SK-N-MC (cell line): ENCODE data around the gene ZCCHC7.

ENCODE experiments used
- DNase-seq: peaks from one replicate; pipeline ENCODE4 v3.0.0-alpha.2; 2011; ENCODE audit warnings: low read depth, low spot score
- H3K27ac ChIP-seq: fragments of 200-600 bp; sonication (generic); 2 replicates; pipeline ENCODE4 v1.5.1; 2016; ENCODE audit warnings: mixed run types
- H3K36me3 ChIP-seq: fragments of 200-600 bp; sonication (generic); 2 replicates; pipeline ENCODE4 v1.6.1; 2017; ENCODE audit warnings: antibody characterized with exemption, low read length, mixed read lengths; ENCODE audit not compliant: insufficient read depth
- H3K4me3 ChIP-seq: fragments of 200-600 bp; sonication (generic); 2 replicates; pipeline ENCODE4 v1.5.1; 2016
- H3K9ac ChIP-seq: fragments of 200-600 bp; sonication (generic); 2 replicates; pipeline ENCODE4 v1.8.0; 2017; ENCODE audit warnings: mixed run types, mixed read lengths; ENCODE audit not compliant: insufficient read length
- H3K9me3 ChIP-seq: fragments of 200-600 bp; sonication (generic); 2 replicates; pipeline ENCODE4 v1.6.1; 2017; ENCODE audit warnings: low read depth, mild to moderate bottlenecking, antibody characterized with exemption, low read length, moderate library complexity, mixed read lengths
- EZH2 ChIP-seq: fragments of 200-600 bp; sonication (generic); IDR thresholded peaks from one replicate; pipeline ENCODE4 v1.6.1; 2017; ENCODE audit warnings: antibody characterized with exemption
- FOXP2 ChIP-seq: optimal IDR thresholded peaks from 2 replicates; pipeline ENCODE3; 2011; ENCODE audit warnings: mild to moderate bottlenecking, moderate library complexity; ENCODE audit not compliant: insufficient read depth; ENCODE audit errors: extremely low read length, control extremely low read depth
- POLR2AphosphoS5 ChIP-seq: IDR thresholded peaks from 2 replicates; pipeline ENCODE4 v1.6.1; 2012; ENCODE audit warnings: mild to moderate bottlenecking, low read depth, low read length, borderline replicate concordance

Gene ZCCHC7

DNA sequence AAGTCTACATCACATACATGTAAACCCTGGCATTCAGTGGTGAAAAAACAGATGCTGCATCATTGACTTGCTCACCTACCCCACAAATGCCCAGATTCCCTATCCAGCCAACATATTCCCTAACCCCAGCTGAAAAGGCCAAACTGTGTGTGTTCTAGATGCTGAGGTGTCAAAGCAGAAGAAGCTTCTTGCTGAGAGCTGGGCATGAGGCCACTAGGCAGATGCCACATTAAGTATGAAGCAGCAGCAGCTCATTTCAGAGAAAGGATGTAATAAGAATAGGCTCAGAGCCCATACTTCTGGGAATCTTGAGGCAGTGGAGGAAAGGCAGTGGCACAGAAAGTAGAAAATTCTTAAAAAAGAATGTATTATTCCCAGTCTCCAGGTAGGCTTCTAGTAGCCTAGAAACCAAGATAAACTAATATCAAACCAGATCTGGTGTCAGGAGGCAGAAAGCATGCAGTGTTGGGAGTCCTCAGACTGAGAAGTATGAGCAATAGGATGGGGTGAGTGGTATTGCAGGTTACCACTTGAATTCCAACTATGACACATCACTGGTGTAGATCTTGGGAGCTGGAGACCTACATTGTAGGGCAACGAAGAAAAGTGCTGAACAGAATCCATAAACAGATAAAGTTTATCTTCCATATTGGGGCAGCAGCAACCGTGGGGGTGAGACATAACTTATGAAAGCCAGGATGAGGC is 230.3 kb downstream of the ZCCHC7 start:
- no peak overlapping the region for H3K27ac ChIP-seq
- no peak overlapping the region for H3K9ac ChIP-seq
- no peaks in the 10 kb centered on the region; the same call in 1 of the 2 replicates for H3K36me3 ChIP-seq
- no peak overlapping the region for H3K4me3 ChIP-seq
- no peak for DNase-seq
- H3K9me3 ChIP-seq, result no peaks in the 10 kb centered on the region
- TF ChIP-seq FOXP2 (no peak), EZH2 (no peak), POLR2AphosphoS5 (no peak)

DNA sequence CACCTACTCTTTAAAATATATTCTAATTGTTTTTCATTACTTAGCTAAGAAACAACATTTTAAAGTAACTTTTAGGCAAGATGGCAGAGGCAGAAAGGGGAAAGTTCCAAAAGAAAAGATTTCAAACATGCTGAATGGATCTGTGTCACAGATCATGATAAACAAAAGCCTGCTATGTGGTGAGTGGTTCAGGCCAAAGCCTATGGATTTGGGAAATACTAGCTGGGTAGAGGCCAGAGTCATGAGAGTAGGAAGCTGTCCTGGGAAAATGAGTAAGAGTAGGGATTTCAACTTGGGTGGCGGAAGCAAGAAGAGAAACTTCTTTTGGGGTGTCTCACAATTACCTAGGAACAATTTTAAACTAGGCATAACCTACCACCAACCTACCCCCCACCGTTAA is 233.4 kb downstream of the ZCCHC7 start:
- DNase-seq, result no peak
- no peak for TF ChIP-seq POLR2AphosphoS5
- TF ChIP-seq EZH2, result no peak
- TF ChIP-seq FOXP2, result no peak
- H3K36me3 ChIP-seq, result peaks cover 10% of the 10 kb centered on the region; the same call in 1 of the 2 replicates
- H3K4me3 ChIP-seq, result no peak overlapping the region
- no peak overlapping the region for H3K27ac ChIP-seq
- H3K9me3 ChIP-seq, result no peaks in the 10 kb centered on the region
- no peak overlapping the region for H3K9ac ChIP-seq

DNA sequence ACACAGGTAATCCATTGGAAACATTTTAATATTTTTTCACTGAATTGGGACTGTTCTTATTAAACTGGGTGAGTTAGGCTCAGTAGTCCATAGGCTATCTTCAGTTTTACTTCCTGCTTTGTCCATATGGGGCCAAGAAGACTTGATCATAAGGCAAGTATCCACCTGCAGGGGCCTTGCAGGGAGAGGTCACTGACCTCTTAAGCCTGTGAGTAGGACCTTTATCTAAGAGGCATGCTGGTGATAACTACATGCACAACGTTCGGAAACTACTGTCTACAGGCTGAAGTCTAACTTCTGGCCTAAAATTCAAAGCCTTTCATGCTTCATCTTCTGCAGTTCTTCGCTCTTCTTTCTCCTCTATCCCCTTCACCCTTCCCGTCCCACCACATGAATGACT is 242.1 kb downstream of the ZCCHC7 start:
- Histone ChIP-seq H3K9me3 (no peaks in the 10 kb centered on the region), H3K27ac (no peak overlapping the region), H3K9ac (no peak overlapping the region), H3K36me3 (no peaks in the 10 kb centered on the region), H3K4me3 (no peak overlapping the region)
- no peak for DNase-seq
- no peak for TF ChIP-seq FOXP2
- TF ChIP-seq EZH2, result no peak
- no peak for TF ChIP-seq POLR2AphosphoS5

DNA sequence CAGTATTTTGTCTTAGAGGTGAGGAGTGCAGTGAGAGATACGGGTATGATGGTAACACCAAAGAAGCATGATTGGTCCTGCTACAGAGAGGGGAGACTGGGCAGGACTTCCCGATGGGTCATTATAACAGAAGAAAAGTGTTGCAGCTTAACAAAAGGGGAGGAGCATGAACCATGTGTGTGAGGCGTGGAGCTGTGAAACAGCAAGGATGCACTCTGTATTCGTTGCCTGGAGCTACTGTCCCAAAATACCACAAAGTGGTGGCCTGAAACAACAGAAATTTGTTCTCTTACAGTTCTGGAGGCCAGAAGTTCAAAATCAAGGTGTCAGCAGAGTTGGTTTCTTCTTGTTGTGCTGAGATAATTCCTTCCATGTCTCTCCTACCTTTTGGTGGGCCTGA is 242.8 kb downstream of the ZCCHC7 start:
- H3K4me3 ChIP-seq, result no peak overlapping the region
- H3K36me3 ChIP-seq, result no peaks in the 10 kb centered on the region
- H3K9ac ChIP-seq, result no peak overlapping the region
- no peak for DNase-seq
- H3K9me3 ChIP-seq, result no peaks in the 10 kb centered on the region
- TF ChIP-seq POLR2AphosphoS5 (no peak), FOXP2 (no peak), EZH2 (no peak)
- H3K27ac ChIP-seq, result no peak overlapping the region

DNA sequence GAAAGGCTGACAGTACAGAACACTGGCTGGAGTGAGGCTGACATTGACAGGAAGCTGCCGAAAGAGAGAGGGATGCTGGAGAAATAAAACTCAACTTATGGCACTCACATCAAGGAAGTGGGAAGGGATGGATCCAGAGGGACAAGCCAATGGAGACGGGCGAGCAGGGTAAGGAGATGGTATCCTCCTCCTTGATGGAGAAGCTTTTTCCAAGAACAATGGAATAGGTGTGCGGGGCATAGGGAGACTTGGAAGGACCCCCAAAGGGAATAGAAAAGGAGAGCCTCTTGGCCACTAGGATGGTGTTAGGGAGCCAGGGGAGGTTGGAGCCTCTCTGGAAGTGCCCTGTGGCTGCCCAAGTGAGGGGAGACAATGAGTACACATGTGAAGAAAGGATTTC is 243.8 kb downstream of the ZCCHC7 start:
- Histone ChIP-seq H3K27ac (no peak overlapping the region), H3K9ac (no peak overlapping the region), H3K36me3 (no peaks in the 10 kb centered on the region), H3K4me3 (no peak overlapping the region), H3K9me3 (no peaks in the 10 kb centered on the region)
- TF ChIP-seq EZH2, result no peak
- no peak for TF ChIP-seq POLR2AphosphoS5
- TF ChIP-seq FOXP2, result no peak
- no peak for DNase-seq

DNA sequence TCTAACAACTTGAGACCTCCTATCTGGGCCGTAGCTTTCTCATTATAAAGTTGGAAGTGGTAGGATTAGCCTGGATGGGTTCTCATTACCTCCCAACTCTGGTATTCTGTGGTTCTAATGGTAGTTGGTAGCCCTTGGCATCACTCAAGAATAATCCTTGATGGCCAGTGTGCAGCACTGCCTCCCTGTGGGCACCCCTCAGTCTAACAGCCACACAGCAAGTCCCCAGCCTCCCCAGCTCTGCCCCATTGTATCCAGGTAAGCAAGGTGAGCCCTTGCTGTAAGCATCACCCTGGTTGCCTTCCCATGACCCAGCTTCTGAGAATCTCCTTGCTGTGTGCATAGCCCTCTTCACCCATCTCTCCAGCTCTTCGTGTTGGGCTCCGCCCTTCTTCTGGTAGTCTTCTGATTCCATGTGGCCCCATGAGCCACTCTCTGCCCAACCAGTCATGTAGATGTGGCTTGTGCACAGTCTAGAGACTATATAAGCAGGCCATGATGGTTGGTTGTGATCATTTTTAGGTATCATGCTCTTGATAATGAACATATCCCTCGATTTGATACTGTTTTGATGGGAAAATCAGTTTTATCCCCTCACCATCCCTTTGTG is 244.5 kb downstream of the ZCCHC7 start:
- Histone ChIP-seq H3K36me3 (no peaks in the 10 kb centered on the region), H3K4me3 (no peak overlapping the region), H3K9me3 (no peaks in the 10 kb centered on the region), H3K9ac (no peak overlapping the region), H3K27ac (no peak overlapping the region)
- TF ChIP-seq FOXP2, result no peak
- no peak for TF ChIP-seq EZH2
- TF ChIP-seq POLR2AphosphoS5, result no peak
- DNase-seq, result no peak

DNA sequence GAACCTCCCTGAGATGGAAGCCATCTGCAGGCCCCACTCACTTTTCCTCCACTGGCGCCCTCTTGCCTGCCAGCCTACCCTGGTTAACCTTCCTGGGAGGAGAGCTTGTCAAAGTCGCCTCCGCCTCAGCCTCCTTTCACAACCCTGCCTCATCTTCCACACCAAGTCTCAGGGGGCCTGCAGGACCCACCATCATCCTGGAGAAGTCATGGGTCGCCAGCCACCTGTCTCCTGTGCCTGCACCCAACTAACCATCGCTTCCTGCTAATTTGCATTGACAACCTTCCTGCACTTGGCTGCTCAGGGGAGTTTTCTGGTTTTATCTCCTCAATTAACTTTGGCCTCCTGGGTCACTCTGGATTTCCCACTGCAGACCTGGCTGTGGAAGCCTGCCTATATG is 249.3 kb downstream of the ZCCHC7 start:
- no peaks in the 10 kb centered on the region for H3K9me3 ChIP-seq
- no peak overlapping the region for H3K27ac ChIP-seq
- no peak overlapping the region for H3K4me3 ChIP-seq
- no peaks in the 10 kb centered on the region for H3K36me3 ChIP-seq
- no peak for DNase-seq
- no peak overlapping the region for H3K9ac ChIP-seq
- TF ChIP-seq EZH2, result no peak
- TF ChIP-seq POLR2AphosphoS5, result no peak
- no peak for TF ChIP-seq FOXP2

DNA sequence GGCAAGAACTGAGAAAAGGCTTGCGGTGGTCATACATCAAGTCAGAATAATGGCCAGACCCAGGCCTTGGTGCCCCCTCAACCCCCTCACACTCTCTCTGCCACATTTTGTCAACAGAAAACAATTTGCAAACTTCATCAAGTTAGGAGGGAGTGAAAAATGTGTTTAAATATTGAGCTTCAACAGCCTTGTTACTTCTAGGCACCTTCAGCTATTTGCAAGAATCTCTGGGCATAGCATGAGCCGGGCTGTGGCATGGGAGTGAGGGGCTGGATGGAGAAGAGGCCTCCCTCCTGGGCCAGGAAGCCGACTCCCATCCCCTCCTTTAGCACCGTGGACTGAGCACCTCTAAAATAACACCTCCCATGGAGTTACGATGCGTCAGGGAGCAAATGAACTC is 249.9 kb downstream of the ZCCHC7 start:
- Histone ChIP-seq H3K36me3 (no peaks in the 10 kb centered on the region), H3K27ac (no peak overlapping the region), H3K9ac (no peak overlapping the region), H3K4me3 (no peak overlapping the region), H3K9me3 (no peaks in the 10 kb centered on the region)
- TF ChIP-seq EZH2, result no peak
- no peak for DNase-seq
